ENCODE measurements around the gene NANOGP8.
A peak's percentile ranks its signal among the peaks of the same experiment; 100 is the strongest.

Gene NANOGP8

GRCh38 chr15:35121611-35122359 is 36.7 kb upstream of the NANOGP8 start:
- no peak for TF ChIP-seq CTCF (IDR thresholded peaks at IDR 0.05; ENCODE audit: low read depth, low read length, missing control alignments)

GRCh38 chr15:35120173-35120572 is 35.1 kb upstream of the NANOGP8 start:
- in situ Hi-C loops (cut with HindIII; ENCODE audit: low sequenced_read_pairs) = no loop called here
- no peak for TF ChIP-seq CTCF (IDR thresholded peaks at IDR 0.05; ENCODE audit: low read depth, low read length, missing control alignments)
- H3K4me3 ChIP-seq (ENCODE audit: low read depth, low read length) = no peak overlapping the region
- DNase-seq (ENCODE audit: low read depth) = no peak

More at GRCh38 chr15:35121611-35122359, 36.7 kb upstream of the NANOGP8 start:
- in situ Hi-C loops (cut with HindIII; ENCODE audit: low sequenced_read_pairs) = no loop called here
- H3K4me3 ChIP-seq (ENCODE audit: low read depth, low read length) = no peak overlapping the region
- DNase-seq (ENCODE audit: low read depth) = no peak

- in situ Hi-C loops (cut with HindIII; ENCODE audit: low sequenced_read_pairs) = no loop called here
- no peak for DNase-seq (ENCODE audit: low read depth)
- no peak for TF ChIP-seq CTCF (IDR thresholded peaks at IDR 0.05; ENCODE audit: low read depth, low read length, missing control alignments)
- no peak overlapping the region for H3K4me3 ChIP-seq (ENCODE audit: low read depth, low read length)
Measured at GRCh38 chr15:35118960-35119359, 33.9 kb upstream of the NANOGP8 start.

DNA sequence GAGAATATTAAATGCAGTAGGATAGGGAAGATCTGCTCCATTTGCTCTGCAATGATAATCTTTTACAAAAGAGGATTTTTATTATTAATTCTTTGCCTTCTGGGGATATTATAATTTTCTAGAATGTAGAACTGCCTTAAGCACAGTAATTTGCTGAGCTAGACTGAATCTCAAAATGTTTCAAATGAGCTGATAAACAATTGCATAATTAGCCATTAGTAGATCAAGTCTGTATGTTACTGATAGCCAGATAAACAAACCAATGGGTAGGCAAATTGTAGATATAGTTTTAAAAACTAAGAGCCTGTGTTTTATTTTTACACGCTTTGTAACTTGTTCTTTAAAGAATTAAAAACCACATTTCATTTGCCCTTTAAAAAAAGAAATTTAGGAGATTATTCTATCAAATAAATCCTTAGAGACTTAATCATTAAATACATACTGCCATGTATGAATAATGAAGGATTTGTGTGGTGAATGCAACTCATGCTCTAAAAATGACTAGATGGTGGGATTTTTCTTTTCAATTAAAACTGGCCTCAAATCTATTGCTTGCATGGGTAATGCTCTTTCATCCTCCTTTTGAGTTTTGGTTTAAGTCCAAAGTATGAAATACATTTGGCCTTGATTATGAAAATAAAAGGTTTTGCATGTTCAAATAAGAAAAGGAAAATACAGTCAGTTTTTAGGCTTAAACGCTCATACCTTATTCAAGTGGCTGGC is 32.6 kb upstream of the NANOGP8 start:
- DNase-seq (ENCODE audit: low read depth) = no peak
- in situ Hi-C loops (cut with HindIII; ENCODE audit: low sequenced_read_pairs) = no loop called here
- no peak overlapping the region for H3K4me3 ChIP-seq (ENCODE audit: low read depth, low read length)
- no peak for TF ChIP-seq CTCF (IDR thresholded peaks at IDR 0.05; ENCODE audit: low read depth, low read length, missing control alignments)

- H3K4me3 ChIP-seq (ENCODE audit: low read depth, low read length) = no peak overlapping the region
- peak; percentile 72 for DNase-seq (ENCODE audit: low read depth)
- TF ChIP-seq CTCF (IDR thresholded peaks at IDR 0.05; ENCODE audit: low read depth, low read length, missing control alignments) = no peak
- in situ Hi-C loops (cut with HindIII; ENCODE audit: low sequenced_read_pairs) = no loop called here
Measured at GRCh38 chr15:35115155-35115725, 30.1 kb upstream of the NANOGP8 start.

DNA sequence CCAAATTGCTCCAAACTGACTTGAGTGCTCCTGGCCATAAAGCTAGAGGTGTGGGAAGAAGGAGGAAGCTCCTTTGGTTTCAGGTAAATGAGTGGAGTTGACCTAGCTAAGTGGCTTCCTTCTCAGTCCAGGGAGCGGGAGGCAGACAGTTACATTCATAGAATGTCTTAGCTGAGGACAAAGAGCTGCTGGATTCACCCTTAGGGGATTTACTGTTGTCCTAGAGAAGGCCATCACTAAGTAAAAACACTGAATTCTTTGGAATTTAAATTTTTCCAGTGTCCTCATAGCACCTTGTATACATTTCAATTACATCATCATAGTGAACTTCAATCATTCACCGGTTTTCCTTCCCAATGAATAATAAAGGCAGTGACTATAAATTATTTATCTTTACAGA is 27.3 kb upstream of the NANOGP8 start:
- no peak for DNase-seq (ENCODE audit: low read depth)
- no peak overlapping the region for H3K4me3 ChIP-seq (ENCODE audit: low read depth, low read length)
- TF ChIP-seq CTCF (IDR thresholded peaks at IDR 0.05; ENCODE audit: low read depth, low read length, missing control alignments) = no peak
- in situ Hi-C loops (cut with HindIII; ENCODE audit: low sequenced_read_pairs) = no loop called here
